PC-3 (cell line): ENCODE data around the gene PLEKHM2.

Experiments
- CTCF ChIP-seq: fragments of 300-600 bp; sonication (generic); conservative IDR thresholded peaks from 2 replicates; pipeline ENCODE4 v1.5.1; 2017; ENCODE audit warnings: antibody characterized with exemption, low read depth, mild to moderate bottlenecking, low read length
- EZH2 ChIP-seq: fragments of 300-600 bp; sonication (generic); IDR thresholded peaks from one replicate; pipeline ENCODE4 v1.6.1; 2017; ENCODE audit warnings: antibody characterized with exemption, mild to moderate bottlenecking, low read length; ENCODE audit not compliant: unreplicated experiment

GRCh38 chr1:15706751-15707150 is 22.6 kb downstream of the PLEKHM2 start:
- TF ChIP-seq CTCF (no peak), EZH2 (no peak)
